ENCODE data around the gene SIRT7.
"Not testable (repeated sequence)": the region's sequence is repeated elsewhere in the genome, so short reads cannot be mapped to it uniquely, and the experiment has no call there.

The SIRT7 gene

GRCh38 chr17:81954131-81955057, 36.4 kb upstream of the SIRT7 start:
- DNase-seq, result no peak

- not testable (repeated sequence) for DNase-seq
Observed at GRCh38 chr17:81953443-81953842, 35.5 kb upstream of the SIRT7 start.

GRCh38 chr17:81952792-81953228, 34.8 kb upstream of the SIRT7 start:
- no peak for DNase-seq

GRCh38 chr17:81951785-81952684, 34.1 kb upstream of the SIRT7 start:
- no peak for DNase-seq

DNA sequence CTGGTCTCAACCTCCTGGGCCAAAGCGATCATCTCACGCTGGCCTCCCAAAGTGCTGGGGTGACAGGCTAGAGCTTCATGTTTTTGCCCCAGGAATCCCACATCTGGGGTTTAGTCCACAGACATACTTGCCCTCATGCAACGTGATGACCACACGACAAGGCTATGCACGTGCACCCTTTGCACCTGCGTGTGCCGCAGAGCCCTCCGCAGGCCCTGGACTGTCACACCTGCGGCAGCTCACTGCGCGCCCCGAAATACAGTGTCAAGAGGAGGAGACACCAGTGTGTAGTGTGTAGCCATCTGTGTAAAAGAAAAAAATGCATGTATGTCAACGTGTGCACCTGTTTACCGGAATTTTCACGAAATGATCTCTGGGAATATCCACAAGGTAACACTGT, 32.5 kb upstream of the SIRT7 start:
- no peak for DNase-seq

- no peak for DNase-seq
Observed at GRCh38 chr17:81948635-81949378, 30.8 kb upstream of the SIRT7 start.

- no peak for DNase-seq
Observed at GRCh38 chr17:81947189-81947588, 29.2 kb upstream of the SIRT7 start, which contains the start of gene MYADML2. Gene MYADML2, minus strand, starts transcription at chr17:81947233. Its CDS starts 5,492 bp downstream, at chr17:81941741.

- DNase-seq, result no peak
Observed at GRCh38 chr17:81944858-81945257, 26.9 kb upstream of the SIRT7 start.

DNA sequence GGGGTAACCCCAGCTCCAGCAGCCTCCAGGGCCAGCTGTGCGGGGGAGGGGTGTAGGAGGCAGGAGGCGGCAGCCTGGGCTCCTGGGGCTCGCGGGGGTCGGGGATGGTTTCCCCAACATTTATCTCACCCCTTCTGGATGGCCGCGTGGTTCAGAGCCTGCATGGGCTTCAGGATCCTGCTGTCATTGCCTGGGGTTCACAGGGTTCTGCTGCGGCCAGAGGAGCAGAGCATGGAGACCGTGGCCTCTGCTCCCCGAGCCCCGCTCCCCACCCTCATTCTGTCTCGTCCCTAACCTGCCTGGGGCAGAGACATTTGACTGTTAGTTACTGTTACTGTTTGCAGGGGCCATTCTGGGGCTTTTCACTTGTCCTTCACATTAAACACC, 24.2 kb upstream of the SIRT7 start:
- DNase-seq, result no peak

- DNase-seq, result no peak
Observed at GRCh38 chr17:81941484-81942166, 23.6 kb upstream of the SIRT7 start.

DNA sequence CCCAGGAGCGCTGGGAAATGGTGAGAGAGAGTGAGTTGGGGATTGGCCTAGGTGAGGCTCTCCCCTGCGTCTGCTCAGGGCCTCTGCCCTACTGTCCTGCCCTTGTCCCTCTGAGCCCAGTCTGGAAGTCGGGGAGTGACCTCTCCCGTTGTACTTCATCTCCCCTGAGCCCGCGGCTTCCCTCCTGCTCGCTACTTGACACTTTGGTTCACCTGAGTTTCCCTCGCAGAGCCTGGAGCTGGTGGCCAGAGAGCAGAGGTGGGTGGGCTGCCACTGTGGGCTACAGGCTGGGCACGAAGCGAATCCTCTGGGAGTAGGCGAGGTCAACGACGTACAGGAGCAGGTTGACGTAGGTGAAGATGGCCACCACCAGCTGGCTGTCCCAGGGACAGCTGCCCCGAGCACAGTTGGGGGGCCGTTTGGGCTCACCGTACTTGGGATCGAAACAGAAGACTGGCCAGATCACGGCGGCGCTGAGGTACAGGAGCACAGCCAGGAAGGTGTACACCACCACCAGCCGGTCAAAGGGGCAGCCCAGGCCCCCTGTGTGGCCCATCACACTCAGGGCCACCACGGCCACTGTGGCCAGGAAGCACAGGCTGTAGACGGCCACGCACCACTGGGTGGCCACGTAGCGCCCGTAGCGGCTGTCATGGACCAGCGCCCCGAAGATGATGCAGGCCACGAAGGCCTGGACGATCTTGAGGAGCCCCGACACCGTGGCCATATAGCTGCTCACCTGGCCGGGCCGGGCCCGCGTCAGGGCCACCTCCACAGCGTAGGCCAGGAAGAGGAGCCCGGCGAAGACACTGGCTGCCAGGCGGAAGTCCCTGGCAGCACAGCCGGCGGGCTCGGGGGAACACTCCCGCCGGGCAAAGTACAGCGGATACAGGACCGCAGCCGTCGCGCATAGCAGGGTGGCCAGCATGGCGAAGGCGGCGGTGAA, 22.8 kb upstream of the SIRT7 start:
- no peak for DNase-seq

DNA sequence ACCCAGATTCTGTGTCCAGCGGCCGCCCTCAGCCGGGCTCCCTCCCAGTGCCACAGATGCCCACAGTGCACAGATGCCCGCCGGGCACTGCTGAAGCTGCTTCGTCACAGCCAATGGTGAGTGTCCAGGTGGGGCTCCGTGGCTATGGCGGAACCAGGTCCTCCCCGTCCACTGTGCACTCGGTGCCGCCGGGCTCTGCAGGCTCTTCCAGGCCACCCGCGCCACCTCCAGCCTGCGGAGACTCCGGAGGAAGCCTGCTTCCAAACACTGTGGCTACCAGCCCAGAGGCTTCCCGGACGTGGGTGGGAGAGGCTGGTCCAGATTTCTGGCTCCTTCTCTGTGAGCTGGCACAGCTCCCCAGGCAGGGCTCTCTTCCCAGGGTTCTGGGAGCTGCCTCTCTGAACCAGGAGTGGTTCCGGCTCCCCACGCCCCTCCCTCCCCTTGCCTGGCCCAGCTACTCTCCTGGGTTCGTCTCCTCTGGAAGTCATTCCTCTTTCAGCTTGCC, 22.0 kb upstream of the SIRT7 start:
- DNase-seq, result no peak

DNA sequence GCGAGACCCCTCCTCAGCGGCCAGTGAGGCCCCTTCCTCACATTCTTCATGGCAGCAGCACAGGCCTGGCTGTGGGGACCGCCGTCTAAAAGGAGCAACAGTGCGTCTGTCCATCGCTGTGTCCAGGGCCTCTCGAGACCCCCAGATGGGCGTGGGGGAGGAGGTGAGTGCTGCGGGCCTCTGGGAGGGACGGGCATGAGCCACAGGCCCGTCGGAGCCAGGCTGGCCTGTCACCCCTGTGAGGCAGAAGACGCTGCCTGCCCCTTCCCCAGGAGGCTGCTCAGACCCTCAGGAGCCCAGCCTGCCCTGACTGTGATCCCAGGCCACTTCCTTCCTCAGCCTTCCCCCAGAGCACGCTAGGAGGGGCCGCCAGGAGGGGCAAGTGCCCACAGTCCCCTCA, 21.2 kb upstream of the SIRT7 start:
- DNase-seq, result no peak

- DNase-seq, result no peak
Observed at GRCh38 chr17:81935709-81936084, 17.7 kb upstream of the SIRT7 start.

DNA sequence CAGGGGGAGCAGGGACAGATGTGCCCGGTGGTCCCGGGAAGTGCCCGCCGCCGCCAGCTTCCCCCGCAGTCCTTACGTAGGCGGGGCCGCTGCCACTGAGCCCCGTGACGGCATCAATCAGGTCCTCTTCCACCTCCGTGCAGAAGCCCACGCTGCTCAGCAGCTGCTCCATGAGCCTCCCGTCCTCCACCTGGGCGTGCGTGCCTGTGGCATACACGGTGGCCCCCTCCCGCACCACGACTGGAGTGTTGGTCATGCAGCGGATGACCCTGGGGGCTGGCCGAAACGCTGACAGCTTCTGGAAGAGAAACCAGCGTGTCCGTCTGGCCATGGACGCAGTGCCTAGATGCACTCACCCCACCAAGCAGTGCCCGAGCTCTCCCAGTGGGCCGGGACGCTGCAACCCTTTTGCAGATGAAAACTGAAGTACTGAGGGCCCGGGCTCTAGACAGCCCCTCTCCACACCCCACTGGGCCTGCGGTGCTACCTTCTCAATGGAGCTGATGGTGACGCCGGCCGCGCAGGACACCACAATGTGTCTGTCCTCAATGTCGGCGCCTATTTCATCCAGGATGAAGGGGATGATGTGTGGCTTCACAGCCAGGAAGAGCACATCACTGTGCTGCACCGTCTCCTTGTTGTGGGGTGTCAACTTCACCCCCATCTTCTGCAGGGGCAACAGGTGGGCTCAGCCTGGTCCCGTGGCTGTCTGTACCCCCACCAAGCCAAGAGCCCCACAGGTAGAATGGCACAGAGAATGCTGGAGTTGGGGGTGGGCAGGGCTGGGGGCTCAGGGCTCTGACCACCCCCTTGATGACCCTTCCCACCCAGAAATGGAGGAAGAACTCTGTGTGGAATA, 17.1 kb upstream of the SIRT7 start:
- DNase-seq, result no peak

DNA sequence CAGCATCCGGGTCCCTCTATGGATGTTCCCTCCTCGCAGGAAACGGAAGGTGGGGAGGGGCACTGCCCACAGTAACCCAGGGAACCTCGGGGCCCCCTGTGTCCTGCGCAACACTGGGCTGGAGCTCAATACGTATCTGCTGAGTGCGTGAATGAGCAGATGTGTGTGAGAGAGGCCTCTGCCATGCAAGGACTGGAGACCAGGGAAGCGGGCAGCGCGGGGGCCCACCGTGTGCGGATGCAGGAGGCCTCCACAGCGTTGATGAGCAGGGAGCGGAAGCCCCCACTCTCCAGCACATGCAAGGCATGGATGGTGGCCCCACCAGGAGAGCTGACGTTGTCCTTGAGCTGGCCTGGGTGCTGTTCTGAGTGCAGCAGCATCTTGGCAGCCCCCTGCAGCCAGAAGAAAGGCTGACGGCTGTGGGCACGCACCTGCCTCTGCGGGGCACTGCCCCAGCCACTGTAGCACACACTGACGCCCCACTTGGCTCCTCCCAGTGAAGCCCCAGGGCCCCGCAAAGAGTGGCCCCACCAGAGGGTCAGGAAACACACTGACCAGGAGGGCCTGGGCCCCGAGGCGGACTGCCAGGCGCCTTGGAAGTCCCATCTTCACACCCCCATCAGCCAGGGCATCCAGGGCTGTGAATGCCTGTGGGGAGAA, 16.3 kb upstream of the SIRT7 start:
- DNase-seq, result no peak

DNA sequence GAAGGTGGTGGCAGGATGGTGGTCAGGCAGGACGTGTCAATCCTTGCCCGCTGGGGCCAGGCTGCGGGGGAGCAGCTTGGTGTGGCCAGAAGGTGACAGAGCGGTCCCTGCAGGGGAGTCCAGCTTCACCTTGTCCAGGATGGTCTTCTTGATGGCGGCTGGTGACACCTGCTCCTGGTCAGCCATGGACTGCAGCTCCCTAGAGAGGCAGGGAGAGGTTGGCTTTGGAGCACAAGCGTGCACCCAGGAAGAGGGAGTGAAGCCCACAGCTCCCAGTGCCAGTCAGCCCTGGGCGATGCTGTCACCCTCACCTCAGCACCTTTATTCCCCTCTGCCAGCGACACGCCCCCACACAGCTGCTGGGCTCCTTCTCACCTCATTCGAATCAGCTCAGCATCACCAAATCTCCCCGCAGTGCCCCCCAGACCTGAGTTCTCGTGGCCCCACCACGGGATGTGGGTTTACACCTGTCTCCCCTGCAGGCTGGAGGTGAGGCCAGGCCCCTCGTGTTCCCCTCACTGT, 15.3 kb upstream of the SIRT7 start:
- DNase-seq, result no peak

DNA sequence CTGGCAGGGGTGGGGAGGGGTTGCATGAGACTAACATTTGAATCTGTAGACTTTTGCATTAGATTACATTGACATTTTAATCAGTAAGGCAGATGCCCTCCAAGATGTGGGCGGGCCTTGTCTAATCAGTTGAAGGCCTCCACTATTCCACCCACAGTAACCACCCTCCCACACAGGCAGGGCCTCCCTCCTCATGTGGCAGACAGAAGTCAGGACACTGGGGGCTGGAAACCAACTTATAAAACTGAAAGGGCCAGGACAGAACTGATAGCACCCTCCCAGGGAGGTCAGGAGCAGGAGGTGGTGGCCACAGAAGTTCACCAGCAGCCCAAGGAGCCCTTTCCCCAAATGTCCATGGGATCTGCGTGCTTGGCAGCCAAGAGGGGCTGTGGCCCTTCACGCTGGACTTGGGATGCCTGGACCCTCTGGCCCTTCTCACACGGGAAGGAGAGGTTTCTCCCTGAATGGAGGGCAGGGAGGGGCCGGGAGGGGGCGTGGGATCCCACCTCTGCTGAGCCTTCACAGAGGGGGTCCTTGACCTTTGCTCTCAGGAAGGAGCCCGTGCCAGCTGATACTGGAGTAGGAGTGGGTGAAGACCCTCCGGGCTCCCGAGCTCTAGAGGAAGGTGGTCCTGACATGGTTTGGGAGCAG, 14.5 kb upstream of the SIRT7 start:
- no peak for DNase-seq
